GM23338 (cell line): ENCODE results near the gene SUSD4. TPM values are rescaled to one million over a fixed set of nuclear protein-coding genes. Genes with fewer than 3 reads are reported as not detected.
"Not testable (repeated sequence)": the region's sequence is repeated elsewhere in the genome, so short reads cannot be mapped to it uniquely, and the experiment has no call there.

ENCODE experiments used
- ATAC-seq: fragments of 200-7000 bp; cut with Tn5 transposase; 3 replicates; pipeline ENCODE4 v1.9.1; 2020
- DNase-seq: peaks from one replicate; pipeline ENCODE4 v3.0.0-alpha.2; 2015; ENCODE audit warnings: low spot score
- H2AFZ ChIP-seq: fragments of 200-600 bp; sonication (generic); 2 replicates; pipeline ENCODE4 v1.8.0; 2016; ENCODE audit warnings: antibody characterized with exemption, mild to moderate bottlenecking, moderate library complexity
- H3F3A ChIP-seq: fragments of 200-600 bp; sonication (generic); replicated peaks from 2 replicates; pipeline ENCODE4 v1.8.0; 2017; ENCODE audit warnings: antibody characterized with exemption, mixed run types, low read depth
- H3K27ac ChIP-seq: fragments of 200-600 bp; sonication (generic); 2 replicates; pipeline ENCODE4 v1.6.1; 2016; ENCODE audit warnings: low read depth
- H3K27me3 ChIP-seq: fragments of 200-600 bp; sonication (generic); 2 replicates; pipeline ENCODE4 v1.8.0; 2016; ENCODE audit warnings: mild to moderate bottlenecking, mixed run types, moderate library complexity; ENCODE audit not compliant: insufficient read depth
- H3K36me3 ChIP-seq: fragments of 200-600 bp; sonication (generic); 2 replicates; pipeline ENCODE4 v1.8.0; 2016; ENCODE audit warnings: mild to moderate bottlenecking; ENCODE audit not compliant: insufficient read depth
- H3K4me1 ChIP-seq: fragments of 200-600 bp; sonication (generic); 2 replicates; pipeline ENCODE4 v1.8.0; 2016; ENCODE audit warnings: mild to moderate bottlenecking, moderate library complexity; ENCODE audit not compliant: insufficient read depth
- H3K4me2 ChIP-seq: fragments of 200-600 bp; sonication (generic); 2 replicates; pipeline ENCODE4 v1.7.1; 2017; ENCODE audit warnings: mixed run types
- H3K4me3 ChIP-seq: fragments of 200-600 bp; sonication (generic); 2 replicates; pipeline ENCODE4 v1.6.1; 2016; ENCODE audit warnings: mixed run types
- H3K79me2 ChIP-seq: fragments of 200-600 bp; sonication (generic); replicated peaks from 2 replicates; pipeline ENCODE4 v1.8.0; 2017; ENCODE audit warnings: mild to moderate bottlenecking; ENCODE audit not compliant: insufficient read depth
- H3K9me2 ChIP-seq: fragments of 200-600 bp; sonication (generic); 2 replicates; pipeline ENCODE4 v1.8.0; 2017; ENCODE audit not compliant: insufficient read depth
- H4K20me1 ChIP-seq: fragments of 200-600 bp; sonication (generic); replicated peaks from 2 replicates; pipeline ENCODE4 v1.8.0; 2017; ENCODE audit warnings: mild to moderate bottlenecking; ENCODE audit not compliant: insufficient read depth
- H3K27ac Mint-ChIP-seq: 2 replicates; pipeline ENCODE4 v1.8.0; 2020; ENCODE audit warnings: inconsistent platforms, mild to moderate bottlenecking, moderate library complexity, mixed read lengths
- H3K27me3 Mint-ChIP-seq: 3 replicates; pipeline ENCODE4 v1.8.0; 2022; ENCODE audit warnings: low read depth, mild to moderate bottlenecking, moderate library complexity, mixed read lengths, inconsistent platforms; ENCODE audit not compliant: insufficient read depth, poor library complexity
- H3K36me3 Mint-ChIP-seq: 3 replicates; pipeline ENCODE4 v1.8.0; 2021; ENCODE audit warnings: low read depth, mild to moderate bottlenecking, inconsistent platforms, moderate library complexity, mixed read lengths
- H3K4me1 Mint-ChIP-seq: 3 replicates; pipeline ENCODE4 v1.8.0; 2020; ENCODE audit warnings: mild to moderate bottlenecking, inconsistent platforms, mixed read lengths
- H3K4me3 Mint-ChIP-seq: 3 replicates; pipeline ENCODE4 v1.8.0; 2021; ENCODE audit warnings: moderate library complexity, mild to moderate bottlenecking, inconsistent platforms, mixed read lengths
- H3K9me3 Mint-ChIP-seq: 3 replicates; pipeline ENCODE4 v1.8.0; 2020; ENCODE audit warnings: moderate library complexity, mild to moderate bottlenecking, inconsistent platforms, mixed read lengths
- CTCF ChIP-seq, 2 experiments: fragments of 200-600 bp in 1 of 2; sonication (generic) in 1 of 2; conservative IDR thresholded peaks; 2 replicates each; pipeline versions ENCODE4 v1.5.1 to v1.6.1; 2016 to 2017; ENCODE audit warnings: antibody characterized with exemption in 2 of 2, low read depth in 2 of 2, mild to moderate bottlenecking in 2 of 2, moderate library complexity in 1 of 2
- ETS1 ChIP-seq: IDR thresholded peaks from 2 replicates; pipeline ENCODE4 v1.6.1; 2016; ENCODE audit warnings: antibody characterized with exemption
- REST ChIP-seq: IDR thresholded peaks from one replicate; pipeline ENCODE4 v1.6.1; 2018; ENCODE audit warnings: antibody characterized with exemption; ENCODE audit not compliant: unreplicated experiment
- ZNF114 ChIP-seq: fragments of 250-450 bp; sonication (Bioruptor Pico); IDR thresholded peaks from 2 replicates; pipeline ENCODE4 v1.5.0; 2020; ENCODE audit warnings: mild to moderate bottlenecking, moderate library complexity
- ZNF331 ChIP-seq: fragments of 250-450 bp; sonication (Bioruptor Pico); IDR thresholded peaks from 2 replicates; pipeline ENCODE4 v1.5.0; 2020; ENCODE audit warnings: low read depth, mild to moderate bottlenecking, moderate library complexity
- ZNF462 ChIP-seq: fragments of 250-450 bp; sonication (Bioruptor Pico); IDR thresholded peaks from 2 replicates; pipeline ENCODE4 v1.5.0; 2020; ENCODE audit warnings: mild to moderate bottlenecking, moderate library complexity
- polyA plus RNA-seq: library from polyadenylated mRNA; unstranded; fragments of >200 nt; fragmentation: Nextera tagmentation; extraction: Ambion mirVana; gene quantifications from 2 replicates; pipeline ENCODE4 v1.2.1, GENCODE V29; 2016
- total RNA-seq: library from RNA; depleted of rRNA; stranded (reverse); fragments of >200 nt; shearing (Covaris generic); gene quantifications from 2 replicates; pipeline ENCODE4 v1.2.3, GENCODE V29; 2014

The SUSD4 gene
- total and polyA plus RNA-seq, 2 experiments from 2014 or later, result 2.3 to 3.6 TPM

DNA sequence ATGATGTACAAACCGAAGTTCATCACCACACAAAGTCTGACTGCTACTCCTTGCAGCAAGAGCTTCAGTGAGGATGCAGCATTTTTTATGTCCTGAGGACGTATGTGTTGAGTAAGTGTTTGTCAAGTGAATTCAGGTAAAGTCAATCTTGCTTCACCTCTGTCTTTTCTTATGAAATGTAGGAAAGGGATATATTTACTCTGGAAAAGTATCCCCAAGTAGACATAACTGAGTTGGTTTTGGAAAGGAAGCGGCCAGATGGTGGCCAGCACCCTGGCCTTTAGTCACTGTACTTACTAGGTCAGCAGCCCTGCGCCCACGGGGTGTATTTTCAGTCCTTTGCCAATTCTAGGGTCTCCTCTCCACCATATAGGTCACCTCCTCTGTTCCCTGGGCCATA lies 75.2 kb downstream of the SUSD4 start (continued):
- TF ChIP-seq CTCF (conservative IDR thresholded peaks at IDR 0.05; ENCODE audit: low read depth in 2 of 2), result no peak
- TF ChIP-seq ZNF331 (CRISPR knock-in tag), result no peak
- no peak for TF ChIP-seq ETS1

DNA sequence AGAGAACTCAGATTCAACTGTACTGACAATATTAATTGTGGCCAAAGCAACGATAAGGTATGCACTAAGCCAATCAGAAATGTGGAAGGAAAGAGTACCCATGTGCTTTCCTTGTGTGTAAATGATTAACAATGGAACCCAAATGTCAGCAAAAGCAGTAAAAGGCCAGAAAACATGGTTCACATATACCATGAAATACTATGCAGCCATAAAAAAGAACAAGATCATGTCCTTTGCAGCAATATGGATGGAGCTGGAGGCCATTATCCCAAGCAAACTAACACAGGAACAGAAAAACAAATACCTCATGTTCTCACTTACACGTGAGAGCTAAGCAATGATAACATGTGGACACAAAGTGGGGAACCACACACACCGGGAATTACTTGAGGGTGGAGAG lies 78.5 kb downstream of the SUSD4 start:
- H3F3A ChIP-seq, result no peaks in the 10 kb centered on the region
- Mint-ChIP-seq H3K27me3 (peaks cover 2% of the 10 kb centered on the region), H3K4me1 (no peaks in the 10 kb centered on the region), H3K4me3 (no peak overlapping the region), H3K27ac (no peak overlapping the region), H3K9me3 (no peaks in the 10 kb centered on the region; the same call in 2 of the 3 replicates), H3K36me3 (no peaks in the 10 kb centered on the region; the same call in 2 of the 3 replicates)
- H3K4me1 ChIP-seq, result no peaks in the 10 kb centered on the region
- no peaks in the 10 kb centered on the region for H3K9me2 ChIP-seq
- H2AFZ ChIP-seq, result no peak overlapping the region
- H3K4me3 ChIP-seq, result no peak overlapping the region
- TF ChIP-seq ZNF462 (no peak), ZNF114 (no peak), REST (no peak), ZNF331 (CRISPR knock-in tag) (no peak)
- ATAC-seq, result no peak
- H4K20me1 ChIP-seq, result no peaks in the 10 kb centered on the region
- no peaks in the 10 kb centered on the region for H3K79me2 ChIP-seq
- H3K27ac ChIP-seq, result no peak overlapping the region
- no peaks in the 10 kb centered on the region for H3K27me3 ChIP-seq
- no peaks in the 10 kb centered on the region for H3K36me3 ChIP-seq
- H3K4me2 ChIP-seq, result no peak overlapping the region
- DNase-seq, result no peak

DNA sequence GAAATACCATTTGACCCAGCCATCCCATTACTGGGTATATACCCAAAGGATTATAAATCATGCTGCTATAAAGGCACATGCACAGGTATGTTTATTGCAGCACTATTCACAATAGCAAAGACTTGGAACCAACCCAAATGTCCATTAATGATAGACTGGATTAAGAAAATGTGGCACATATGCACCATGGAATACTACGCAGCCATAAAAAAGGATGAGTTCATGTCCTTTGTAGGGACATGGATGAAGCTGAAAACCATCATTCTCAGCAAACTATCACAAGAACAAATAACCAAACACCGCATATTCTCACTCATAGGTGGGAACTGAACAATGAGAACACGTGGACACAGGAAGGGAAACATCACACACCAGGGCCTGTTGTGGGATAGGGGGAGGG lies 80.3 kb downstream of the SUSD4 start:
- not testable (repeated sequence) for H3K27ac Mint-ChIP-seq, DNase-seq, H3K27me3 Mint-ChIP-seq, H3F3A ChIP-seq, H3K4me1 ChIP-seq, H2AFZ ChIP-seq, ATAC-seq, H3K4me1 Mint-ChIP-seq, H3K4me3 Mint-ChIP-seq, H3K4me2 ChIP-seq, H3K9me2 ChIP-seq, H3K36me3 ChIP-seq, H3K27ac ChIP-seq, H3K36me3 Mint-ChIP-seq, H3K4me3 ChIP-seq, H3K79me2 ChIP-seq, H3K9me3 Mint-ChIP-seq, H4K20me1 ChIP-seq, H3K27me3 ChIP-seq
